GM12873 (cell line): ENCODE measurements around the gene CPA4.

Experiments used
- CTCF ChIP-seq: IDR thresholded peaks from 2 replicates; pipeline ENCODE4 v1.5.1; 2012; ENCODE audit warnings: low read depth, mild to moderate bottlenecking, moderate library complexity, low read length, control low read depth; ENCODE audit not compliant: insufficient read depth; ENCODE audit errors: missing control alignments

The CPA4 gene

DNA sequence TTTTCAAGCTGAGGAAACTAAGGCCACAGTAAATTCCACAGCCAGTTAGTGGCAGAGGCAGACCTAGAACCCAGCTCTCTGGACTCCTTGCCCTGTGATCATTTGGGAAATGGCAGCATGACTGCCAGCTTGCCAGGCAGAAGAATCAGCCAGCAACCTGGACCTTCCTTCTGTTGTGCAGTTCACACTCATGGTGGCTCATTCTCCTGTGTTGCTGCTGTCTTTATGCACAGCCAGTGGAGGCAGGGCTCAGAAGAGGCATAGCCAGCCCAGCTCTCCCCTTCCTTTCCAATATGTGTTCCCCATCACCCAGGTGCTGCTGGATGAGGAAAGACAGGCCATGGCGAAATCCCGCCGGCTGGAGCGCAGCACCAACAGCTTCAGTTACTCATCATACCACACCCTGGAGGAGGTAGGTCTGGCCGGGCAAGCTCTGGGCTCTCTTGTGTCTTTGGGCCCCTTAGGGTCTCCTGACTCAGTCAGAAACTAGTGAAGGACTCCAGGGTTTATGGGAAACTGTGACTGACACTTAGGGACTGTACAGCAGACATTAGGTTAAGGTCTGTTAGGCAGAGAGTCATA is 66.4 kb downstream of the CPA4 start:
- no peak for TF ChIP-seq CTCF

- TF ChIP-seq CTCF = no peak
Observed at GRCh38 chr7:130360518-130360917, 67.6 kb downstream of the CPA4 start.

- TF ChIP-seq CTCF = no peak
Observed at GRCh38 chr7:130361681-130362080, 68.7 kb downstream of the CPA4 start.

- no peak for TF ChIP-seq CTCF
Observed at GRCh38 chr7:130362251-130362816, 69.4 kb downstream of the CPA4 start.

- TF ChIP-seq CTCF = no peak
Observed at GRCh38 chr7:130363026-130363847, 70.3 kb downstream of the CPA4 start.

- no peak for TF ChIP-seq CTCF
Observed at GRCh38 chr7:130364451-130364850, 71.5 kb downstream of the CPA4 start.

DNA sequence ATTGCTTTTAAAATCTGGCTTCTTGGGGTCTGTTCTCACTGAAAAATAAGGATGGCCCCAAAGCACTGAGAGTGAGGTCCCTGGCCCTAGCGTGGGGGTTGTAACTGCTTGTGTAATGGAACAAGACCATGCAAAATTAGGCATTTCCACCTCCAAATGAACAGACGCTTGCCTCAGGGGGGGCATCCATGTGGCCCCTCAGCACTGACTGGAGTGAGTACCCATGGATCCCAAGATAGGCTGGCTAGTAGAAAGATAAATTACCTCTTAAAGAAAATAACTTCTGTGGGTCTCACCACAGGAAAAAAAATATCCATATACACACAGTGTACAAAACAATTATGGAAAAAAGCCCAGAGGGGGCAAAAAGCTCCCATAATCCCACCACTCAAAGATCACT is 72.1 kb downstream of the CPA4 start:
- TF ChIP-seq CTCF = no peak
